ENCODE measurements around the gene EPC2.
"Not testable (repeated sequence)": the region's sequence is repeated elsewhere in the genome, so short reads cannot be mapped to it uniquely, and the experiment has no call there.

GRCh38 chr2:148662332-148662731 lies 17.8 kb downstream of the EPC2 start:
- TF ChIP-seq, protein P1, sequence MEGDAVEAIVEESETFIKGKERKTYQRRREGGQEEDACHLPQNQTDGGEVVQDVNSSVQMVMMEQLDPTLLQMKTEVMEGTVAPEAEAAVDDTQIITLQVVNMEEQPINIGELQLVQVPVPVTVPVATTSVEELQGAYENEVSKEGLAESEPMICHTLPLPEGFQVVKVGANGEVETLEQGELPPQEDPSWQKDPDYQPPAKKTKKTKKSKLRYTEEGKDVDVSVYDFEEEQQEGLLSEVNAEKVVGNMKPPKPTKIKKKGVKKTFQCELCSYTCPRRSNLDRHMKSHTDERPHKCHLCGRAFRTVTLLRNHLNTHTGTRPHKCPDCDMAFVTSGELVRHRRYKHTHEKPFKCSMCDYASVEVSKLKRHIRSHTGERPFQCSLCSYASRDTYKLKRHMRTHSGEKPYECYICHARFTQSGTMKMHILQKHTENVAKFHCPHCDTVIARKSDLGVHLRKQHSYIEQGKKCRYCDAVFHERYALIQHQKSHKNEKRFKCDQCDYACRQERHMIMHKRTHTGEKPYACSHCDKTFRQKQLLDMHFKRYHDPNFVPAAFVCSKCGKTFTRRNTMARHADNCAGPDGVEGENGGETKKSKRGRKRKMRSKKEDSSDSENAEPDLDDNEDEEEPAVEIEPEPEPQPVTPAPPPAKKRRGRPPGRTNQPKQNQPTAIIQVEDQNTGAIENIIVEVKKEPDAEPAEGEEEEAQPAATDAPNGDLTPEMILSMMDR (conservative IDR thresholded peaks at IDR 0.05), result not testable (repeated sequence)
- not testable (repeated sequence) for TF ChIP-seq ZFX (IDR thresholded peaks at IDR 0.05)

Data from C4-2B (cell line).